NOMO-1 treated with dmso at 0.1 percent for 144 hours (cell line): ENCODE data around the gene BRSK2.
"Not testable (repeated sequence)": the region's sequence is repeated elsewhere in the genome, so short reads cannot be mapped to it uniquely, and the experiment has no call there.

Experiments used
- DNase-seq: peaks from one replicate; lab custom pipeline; 2025; ENCODE audit not compliant: unreplicated experiment; lab: John Stamatoyannopoulos, UW

BRSK2 gene

GRCh38 chr11:1508491-1508891 lies 118.8 kb downstream of the BRSK2 start:
- DNase-seq = no peak

- DNase-seq = no peak
Observed at GRCh38 chr11:1508986-1509385, 119.3 kb downstream of the BRSK2 start.

GRCh38 chr11:1509626-1510255 lies 120.0 kb downstream of the BRSK2 start:
- no peak for DNase-seq

GRCh38 chr11:1510351-1510750 lies 120.6 kb downstream of the BRSK2 start:
- DNase-seq = not testable (repeated sequence)

DNA sequence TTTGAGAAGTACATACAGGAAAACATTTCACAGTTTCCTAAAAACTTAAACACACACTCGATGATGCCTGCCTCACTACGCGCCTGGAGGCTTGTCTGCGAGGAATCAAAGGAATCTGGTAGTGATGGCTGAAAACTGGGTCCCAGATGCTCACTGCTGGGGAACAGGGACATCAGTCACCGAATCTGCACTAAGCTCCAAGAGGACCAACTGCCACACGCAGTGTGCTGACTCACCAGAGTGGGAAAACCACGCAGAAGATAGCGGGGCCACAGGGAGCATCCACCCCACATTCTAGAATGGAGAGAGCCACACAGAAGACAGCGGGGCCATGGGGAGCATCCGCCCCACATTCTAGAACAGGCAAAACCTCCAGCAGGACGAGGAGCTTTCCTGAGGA lies 121.2 kb downstream of the BRSK2 start:
- DNase-seq = no peak

- no peak for DNase-seq
Observed at GRCh38 chr11:1511937-1512496, 122.3 kb downstream of the BRSK2 start.
